NCI-H2081 treated with DMSO at 0.1 percent for 48 hours (cell line): ENCODE measurements around the gene GPAT2.
"Not testable (repeated sequence)": the region's sequence is repeated elsewhere in the genome, so short reads cannot be mapped to it uniquely, and the experiment has no call there.

ENCODE experiments used
- DNase-seq: peaks from one replicate; lab custom pipeline; 2025; lab: John Stamatoyannopoulos, UW

The GPAT2 gene

DNA sequence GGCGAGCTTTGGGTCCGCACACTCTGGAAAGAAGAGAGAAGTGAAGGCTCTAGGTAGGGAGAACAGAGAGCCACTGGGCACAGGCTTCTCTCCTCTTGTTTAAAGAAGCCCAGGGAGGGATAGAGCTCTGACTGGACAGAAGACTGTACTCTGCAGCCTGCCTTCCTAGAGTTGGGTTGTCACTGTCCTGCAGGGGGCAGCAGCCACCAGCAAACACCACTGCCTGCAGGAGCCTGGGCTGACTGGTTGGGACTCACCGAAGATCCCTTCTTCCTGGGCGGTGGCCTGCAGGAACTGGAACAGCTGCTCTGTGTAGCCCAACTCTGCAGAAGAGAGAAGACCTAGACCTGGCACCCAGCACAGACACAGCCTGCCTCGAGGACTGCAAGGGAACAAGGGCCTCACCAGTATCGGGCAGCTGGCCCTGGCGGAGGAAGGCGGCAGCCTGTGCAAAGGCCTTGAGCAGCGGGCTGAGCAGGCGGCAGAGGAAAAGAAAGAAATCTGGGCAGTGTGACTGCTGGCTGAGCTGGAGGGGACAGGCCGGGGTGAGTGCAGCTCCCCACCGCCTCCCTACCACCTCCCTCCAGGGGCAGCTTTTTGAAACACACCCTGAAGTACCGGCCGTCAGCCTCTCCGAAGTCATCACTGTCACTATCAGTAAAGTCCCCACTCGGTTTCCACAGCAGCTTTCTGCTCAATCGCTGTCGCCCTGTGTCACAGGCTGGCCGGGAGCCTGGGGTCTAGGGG lies 11.8 kb downstream of the GPAT2 start:
- DNase-seq = not testable (repeated sequence)

DNA sequence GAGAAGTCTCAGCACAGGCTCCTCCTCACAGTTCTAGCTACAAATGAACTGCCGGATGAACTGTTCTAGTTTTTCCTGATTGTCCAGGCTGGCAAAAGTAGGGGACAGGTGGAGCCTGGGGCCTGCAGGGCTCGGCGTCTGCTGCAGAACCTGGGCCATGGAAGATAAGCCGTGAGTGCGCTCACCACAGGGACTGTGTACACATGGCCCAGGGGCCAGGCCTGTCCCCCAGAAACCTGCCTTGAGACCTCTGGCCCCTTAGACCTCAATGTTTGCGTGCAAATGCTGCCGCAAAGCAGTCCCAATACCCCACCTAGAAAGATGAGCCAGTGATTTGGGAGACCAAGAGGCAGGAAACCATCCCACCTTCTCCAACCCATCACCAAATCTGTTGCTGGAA lies 12.6 kb downstream of the GPAT2 start:
- DNase-seq = not testable (repeated sequence)

DNA sequence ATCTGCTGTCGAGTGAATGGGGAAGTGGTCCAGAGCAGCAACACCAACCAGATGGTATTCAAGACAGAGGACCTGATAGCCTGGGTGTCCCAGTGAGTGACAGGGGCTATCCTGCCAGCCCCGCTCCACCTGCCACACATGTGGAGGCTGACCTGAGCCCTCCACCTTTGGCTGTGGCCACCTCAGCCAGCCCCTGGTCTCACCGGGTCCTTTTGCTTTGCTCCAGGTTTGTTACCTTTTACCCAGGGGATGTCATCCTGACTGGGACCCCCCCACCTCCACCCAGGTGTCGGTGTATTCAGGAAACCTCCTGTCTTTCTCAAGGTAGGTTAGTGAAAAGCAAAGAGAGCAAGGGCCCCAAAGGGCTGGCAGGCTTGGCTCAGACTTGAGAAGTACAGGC lies 13.6 kb downstream of the GPAT2 start:
- not testable (repeated sequence) for DNase-seq

DNA sequence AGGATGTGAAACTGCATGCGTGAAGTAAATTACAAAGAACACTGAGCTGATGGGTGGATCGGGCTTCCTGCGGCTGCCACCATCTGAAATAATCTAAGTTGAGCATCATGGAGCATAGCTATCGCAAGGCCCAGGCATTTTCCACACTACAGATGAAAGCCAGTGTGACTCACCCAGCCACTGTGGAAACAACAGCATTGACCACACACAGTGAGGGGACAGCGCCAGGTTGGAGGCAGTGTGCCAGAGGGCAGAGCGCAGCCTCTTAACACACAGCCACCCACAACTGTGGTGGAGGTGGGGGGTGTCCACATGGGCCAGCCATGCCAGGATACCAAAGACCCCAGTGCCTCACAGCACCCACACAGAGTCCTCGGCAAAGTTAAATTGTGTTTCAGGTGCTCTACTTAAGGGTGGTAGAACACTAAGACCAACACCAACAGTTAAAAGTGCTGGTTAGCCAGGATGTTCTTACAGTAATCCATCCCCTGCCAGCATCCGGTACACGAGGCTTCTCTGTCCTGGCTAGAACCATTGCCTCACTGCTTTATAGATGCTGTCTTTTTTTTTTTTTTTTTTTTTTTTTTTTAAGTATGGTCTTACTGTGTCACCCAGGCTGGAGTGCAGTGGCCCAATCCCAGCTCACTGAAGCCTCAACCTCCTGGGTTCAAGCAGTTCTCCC lies 14.7 kb downstream of the GPAT2 start:
- DNase-seq = not testable (repeated sequence)

DNA sequence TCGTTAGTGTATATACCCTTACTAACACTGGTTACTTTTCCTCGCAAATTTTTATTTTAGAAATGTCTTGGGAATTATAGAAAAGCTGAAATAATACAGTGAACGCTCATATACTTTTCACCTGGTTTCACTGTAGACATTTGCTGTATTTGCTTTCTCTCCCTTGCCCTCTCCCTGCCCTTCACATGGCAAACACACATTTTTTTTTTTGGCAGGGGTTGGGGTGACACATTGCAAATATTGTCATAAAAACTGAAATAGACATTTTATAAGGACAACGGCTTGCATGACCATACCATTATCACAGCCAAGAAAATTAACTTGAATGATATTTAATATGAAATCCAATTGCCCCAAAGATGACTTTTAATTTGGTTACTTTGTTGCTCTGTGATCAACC lies 18.4 kb downstream of the GPAT2 start:
- DNase-seq = not testable (repeated sequence)

DNA sequence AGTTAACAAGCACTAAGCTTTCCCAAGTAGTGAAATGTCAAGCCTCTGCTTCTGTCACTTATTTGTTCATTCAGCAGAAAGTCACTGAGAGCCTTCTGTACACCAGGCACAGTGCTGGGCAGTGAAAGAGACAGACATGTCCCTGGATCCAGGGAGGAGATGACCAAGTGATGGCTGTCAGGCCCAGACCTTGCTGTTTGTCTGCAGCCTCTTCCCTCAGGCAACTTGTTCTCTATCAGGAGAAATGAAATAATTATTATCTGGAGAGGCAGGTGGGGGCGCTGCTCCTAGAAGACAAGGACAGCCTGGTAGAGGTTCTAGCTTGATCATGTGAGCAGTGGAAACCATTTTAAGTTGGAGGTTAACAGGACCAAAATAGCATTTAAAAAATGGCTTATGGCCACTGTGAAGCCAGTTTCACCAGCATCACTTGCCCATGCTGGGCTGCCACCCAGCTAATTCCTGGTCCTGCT lies 21.9 kb downstream of the GPAT2 start:
- not testable (repeated sequence) for DNase-seq

DNA sequence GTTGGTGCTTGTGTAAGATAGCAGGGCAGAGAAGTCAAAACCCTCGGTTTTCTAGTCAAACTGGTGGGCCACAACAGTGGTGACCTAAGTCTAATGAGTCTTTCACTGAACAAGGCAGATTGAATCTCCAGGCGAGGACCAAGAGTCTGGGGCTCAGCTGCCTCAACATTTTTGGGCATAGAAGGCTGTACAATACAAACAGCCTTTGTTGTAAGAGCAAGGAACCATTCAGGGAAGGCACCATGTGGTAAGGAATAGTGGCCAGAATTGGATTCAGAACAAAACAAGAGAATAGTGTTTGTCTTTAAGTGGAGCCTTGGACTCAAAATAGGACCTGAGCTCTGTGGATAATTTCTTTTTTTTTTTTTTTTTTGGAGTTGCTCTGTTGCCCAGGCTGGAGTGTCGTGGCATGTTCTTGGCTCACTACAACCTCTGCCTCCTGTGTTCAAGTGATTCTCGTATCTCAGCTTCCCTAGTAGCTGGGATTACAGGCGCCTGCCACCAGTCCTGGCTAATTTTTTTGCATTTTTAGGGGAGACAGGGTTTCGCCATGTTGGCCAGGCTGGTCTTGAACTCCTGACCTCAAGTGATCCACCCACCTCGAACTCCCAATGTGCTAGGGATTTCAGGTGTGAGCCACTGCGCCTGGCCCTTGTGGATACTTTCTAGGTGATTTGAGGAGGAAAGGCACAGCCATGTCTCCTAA lies 22.5 kb downstream of the GPAT2 start:
- not testable (repeated sequence) for DNase-seq

DNA sequence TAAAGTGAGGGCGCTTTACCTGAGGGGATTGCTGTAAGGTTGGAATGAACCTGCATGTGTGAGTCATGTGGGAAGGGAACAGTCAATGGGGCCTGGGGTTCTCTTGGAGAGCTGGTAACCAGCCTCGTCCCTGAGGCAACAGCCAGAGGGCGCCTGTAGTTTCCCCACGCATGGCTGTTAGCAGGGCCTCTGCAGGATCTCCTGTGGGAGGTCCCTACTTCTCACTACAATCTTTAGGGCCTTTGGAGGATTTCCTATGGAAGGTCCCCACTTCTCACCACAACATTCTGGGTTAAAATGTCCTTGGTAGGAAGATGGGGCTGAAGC lies 23.6 kb downstream of the GPAT2 start:
- DNase-seq = not testable (repeated sequence)

DNA sequence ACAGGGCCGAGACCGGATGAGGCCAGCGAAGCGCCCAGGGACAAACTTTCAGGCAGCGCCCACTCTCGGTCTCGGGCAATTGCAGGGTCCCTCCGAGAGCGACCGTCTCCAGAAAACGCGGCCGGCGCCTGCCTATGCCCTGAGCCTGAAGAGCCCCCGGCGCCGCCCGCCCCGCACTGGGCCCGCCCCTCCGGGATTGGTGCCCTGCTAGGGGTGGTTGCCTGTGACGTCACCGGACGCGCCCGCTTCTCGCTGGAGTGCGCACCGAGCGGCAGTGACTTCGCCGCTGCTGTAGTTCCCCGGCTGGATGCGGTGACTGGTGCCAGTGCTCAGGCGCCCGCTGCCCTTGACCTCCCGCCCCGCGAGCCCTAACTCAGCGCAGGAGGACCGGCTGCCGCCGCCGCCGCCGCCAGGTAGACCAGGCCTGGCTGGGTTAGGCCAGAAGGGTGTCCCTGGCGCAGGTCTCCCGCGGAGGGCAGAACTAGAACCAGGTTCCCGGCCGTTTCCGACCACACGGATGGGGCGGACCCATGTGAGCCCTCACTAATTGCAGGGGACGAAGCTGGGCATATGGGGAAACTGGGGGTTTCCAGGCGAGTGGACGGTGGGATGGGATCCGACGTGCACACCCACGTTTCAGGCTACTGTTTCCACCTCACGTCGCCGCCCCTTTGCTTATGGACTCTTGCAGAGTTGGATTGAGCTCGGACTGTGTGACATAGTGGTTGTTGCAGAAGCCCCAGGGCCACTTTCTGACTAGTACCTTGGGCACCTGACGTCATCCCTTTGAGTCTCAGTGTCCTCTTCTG lies 24.2 kb downstream of the GPAT2 start:
- DNase-seq = not testable (repeated sequence)

DNA sequence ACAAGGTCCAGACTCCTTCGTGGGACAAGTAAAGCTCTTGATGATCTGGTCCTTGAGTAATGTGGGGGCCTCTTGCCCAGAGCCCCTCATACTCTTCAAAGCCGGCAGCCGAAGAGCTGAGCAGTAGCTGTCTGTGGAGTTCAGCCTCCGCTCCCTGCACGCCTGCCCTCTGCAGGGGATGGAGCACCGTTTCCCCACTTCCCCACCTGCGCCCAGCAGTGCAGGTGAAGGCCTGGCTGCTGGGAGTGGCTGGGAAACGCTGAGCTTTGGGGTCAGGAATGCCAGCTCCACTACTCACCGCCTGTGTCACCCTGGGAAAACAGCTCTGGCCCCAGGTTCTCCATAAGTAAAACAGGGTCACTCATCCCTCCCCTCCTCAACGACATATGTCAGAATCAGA lies 24.9 kb downstream of the GPAT2 start:
- not testable (repeated sequence) for DNase-seq

DNA sequence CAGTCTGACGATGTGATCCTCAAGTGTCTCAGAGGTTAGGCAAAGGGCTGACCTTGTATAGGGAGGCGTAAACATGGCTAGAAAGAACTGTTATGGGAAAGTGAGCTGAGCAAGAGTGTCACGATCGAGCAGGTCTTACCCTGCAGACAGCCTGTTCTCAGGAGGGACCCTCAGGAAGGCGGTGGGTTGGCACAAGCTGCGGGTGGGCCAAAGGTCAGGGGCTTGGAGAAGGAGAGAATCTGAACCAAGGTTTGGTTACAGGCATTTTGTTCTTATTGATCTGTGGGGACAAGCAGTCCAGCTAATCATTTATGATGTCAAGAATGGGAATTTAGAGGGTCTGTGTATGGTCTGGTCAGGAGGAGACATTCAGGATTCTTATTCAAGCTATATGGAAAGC lies 26.7 kb downstream of the GPAT2 start:
- not testable (repeated sequence) for DNase-seq

DNA sequence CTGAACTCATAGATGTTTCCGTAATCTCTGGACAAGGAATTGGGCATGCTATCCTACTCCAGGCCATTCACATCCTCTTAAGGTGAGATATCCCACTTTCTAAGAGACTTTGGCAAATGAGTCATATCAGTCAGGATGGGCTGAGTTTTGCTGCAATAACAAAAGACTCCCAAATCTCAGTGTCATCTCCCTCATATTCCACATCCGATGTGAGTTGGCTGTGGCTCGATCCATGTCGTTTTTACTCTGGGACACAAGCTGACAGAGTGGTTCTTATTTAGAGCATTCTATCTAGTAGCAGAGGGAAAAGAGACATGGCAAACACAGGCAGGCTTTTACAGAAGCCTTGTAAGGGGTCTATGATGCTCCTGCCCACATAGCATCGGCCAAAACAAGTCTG lies 28.5 kb downstream of the GPAT2 start:
- DNase-seq = not testable (repeated sequence)

DNA sequence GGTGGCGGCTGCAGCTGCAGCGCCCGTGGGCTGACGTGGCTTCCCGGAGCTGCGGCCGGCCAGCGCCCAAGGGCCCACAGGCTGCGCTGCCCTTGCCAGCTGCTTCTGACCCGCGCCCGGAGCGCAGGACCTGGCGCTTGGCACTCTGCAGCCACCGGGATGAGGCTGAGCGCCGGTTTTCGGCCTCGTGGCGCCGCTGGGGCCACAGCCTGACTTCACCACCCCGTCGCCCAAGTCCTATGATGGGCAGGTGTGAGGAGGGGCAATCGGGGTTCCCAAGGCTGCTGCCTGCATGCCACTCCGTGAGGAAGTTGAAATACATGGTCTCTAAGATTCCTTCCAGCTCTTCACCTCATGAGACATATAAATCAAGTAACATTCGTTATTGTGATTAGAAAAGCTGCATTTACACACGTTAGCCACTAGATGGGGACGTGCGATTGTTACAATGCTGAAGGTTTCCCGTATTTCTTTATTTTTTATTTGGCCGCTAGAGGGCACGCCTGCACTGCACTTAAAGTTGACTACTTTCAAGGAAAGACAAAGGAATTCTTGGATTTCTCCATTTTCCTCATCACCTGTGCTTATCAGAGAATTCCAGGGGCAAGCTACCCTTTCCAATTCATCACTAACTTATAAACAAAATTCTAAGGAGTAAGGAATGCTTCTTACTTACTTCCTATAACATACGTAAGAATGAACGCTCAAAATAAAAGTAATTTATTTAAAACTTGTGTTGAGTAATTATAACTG lies 42.0 kb downstream of the GPAT2 start:
- not testable (repeated sequence) for DNase-seq

DNA sequence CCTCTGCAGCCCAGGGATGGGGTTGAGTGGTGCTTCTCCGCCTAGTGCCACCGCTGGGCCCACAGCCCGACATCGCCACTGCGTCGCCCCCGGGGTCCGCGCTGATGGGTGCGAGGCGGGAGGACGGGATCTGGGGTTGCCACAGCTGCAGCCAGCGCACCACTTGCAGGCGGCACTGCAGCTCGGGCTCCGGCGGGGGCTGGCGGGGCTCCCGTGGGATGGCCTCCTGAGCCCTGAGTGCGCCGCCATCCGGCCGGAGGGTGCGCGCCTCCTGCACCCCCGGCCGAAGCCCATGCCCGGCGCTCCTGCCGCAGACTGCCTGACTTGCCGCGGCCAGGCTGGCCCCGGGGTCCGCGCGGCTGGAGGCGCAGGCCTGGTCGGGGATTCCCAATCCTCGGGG lies 42.6 kb downstream of the GPAT2 start:
- DNase-seq = not testable (repeated sequence)

DNA sequence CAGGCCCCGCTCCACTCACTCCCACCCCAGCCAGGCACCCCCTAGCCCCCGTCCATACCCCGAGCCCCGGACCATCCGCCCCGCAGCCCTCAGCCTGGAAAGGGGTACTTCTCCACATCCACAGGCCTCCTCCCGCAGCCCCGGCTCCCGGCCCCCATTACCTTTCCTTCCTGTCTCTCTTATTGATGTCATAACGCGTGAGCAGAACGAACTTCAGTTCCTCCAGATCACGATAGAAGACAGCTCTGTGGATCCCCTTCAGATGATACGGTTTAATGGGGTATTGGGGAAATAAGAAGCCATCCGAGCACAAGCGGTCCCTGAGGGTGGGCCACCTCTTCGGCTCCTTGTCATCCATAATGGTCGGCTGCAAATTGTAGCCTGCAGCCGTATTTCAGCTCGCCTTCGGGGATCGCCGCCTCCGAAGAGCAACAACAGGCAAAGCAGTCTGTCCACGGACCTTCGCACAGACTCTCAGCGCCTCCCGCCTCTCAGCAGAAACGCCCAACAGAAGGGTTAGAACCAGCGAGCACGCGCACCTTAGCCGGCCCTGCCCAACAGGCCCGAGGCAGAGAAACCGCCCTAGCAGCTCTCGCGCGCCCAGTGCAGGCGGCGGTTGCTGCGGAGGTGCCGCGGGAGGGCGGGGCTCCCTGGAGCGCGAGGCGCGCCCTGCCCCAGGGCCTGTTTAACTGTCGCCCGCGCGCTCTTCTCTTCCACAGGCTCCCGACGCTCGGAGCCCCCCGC lies 43.2 kb downstream of the GPAT2 start, which contains the start of gene ANKRD36C:
Gene ANKRD36C (minus strand): TSS at position 474 of the 744 bp plus-strand sequence. CDS start 116 bp downstream, at position 358.
- DNase-seq = not testable (repeated sequence)

DNA sequence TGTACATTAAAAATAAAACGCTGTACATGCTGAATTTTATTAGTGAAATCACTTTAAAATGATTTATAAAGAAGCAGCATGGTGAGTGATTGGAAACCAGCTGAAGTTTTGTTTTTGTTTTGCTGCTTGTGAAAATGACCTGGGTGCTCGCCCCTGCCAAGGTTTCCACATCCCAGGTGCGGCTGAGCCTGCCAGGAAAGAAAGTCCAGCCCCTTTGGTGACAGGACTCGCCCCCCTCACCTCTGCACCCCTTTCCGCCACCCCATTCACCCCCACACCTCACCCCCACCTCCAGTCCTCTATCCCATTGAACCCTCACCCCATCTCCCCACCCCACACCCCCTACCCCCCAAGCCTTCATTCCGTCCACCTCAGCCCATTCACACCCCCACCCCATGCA lies 43.8 kb downstream of the GPAT2 start:
- not testable (repeated sequence) for DNase-seq
